ENCODE measurements around the gene BTG4. TPM values are rescaled to one million over a fixed set of nuclear protein-coding genes. Genes with fewer than 3 reads are reported as not detected.

Gene BTG4
- total and polyA plus RNA-seq, 2 of the 8 experiments (the other 6 are each of a cell fraction or from before 2014, with no cell fraction given), result 0.06 TPM; not detected in 1

- TF ChIP-seq JUN (IDR thresholded peaks at IDR 0.05; ENCODE audit: low read depth, low read length) (no peak), POLR2AphosphoS5 (IDR thresholded peaks at IDR 0.05; ENCODE audit: low read depth, low read length) (no peak), SP4 (IDR thresholded peaks at IDR 0.05; ENCODE audit: low read length) (no peak), RFX5 (IDR thresholded peaks at IDR 0.05; ENCODE audit: borderline replicate concordance, low read depth, low read length) (no peak), PHF8 (conservative IDR thresholded peaks at IDR 0.05; ENCODE audit: low read depth, low read length) (no peak), CEBPB (IDR thresholded peaks at IDR 0.05; ENCODE audit: low read depth, low read length) (no peak), SRF (IDR thresholded peaks at IDR 0.05; ENCODE audit: low read depth, low read length) (no peak), CTBP2 (IDR thresholded peaks at IDR 0.05; ENCODE audit: borderline replicate concordance, insufficient read depth, insufficient read length, low read length) (no peak), TAF7 (optimal IDR thresholded peaks at IDR 0.05; ENCODE audit: borderline replicate concordance, low read depth, low read length) (no peak), TAF1 (IDR thresholded peaks at IDR 0.05; ENCODE audit: low read depth, low read length) (no peak), MAFK (IDR thresholded peaks at IDR 0.05; ENCODE audit: low read depth, low read length) (no peak), POLR2A (IDR thresholded peaks at IDR 0.05; ENCODE audit: control extremely low read depth in 1 of 2, low read depth in 2 of 2, low read length in 2 of 2) (no peak), KDM5A (IDR thresholded peaks at IDR 0.05; ENCODE audit: low read length) (no peak), CHD2 (IDR thresholded peaks at IDR 0.05; ENCODE audit: low read length) (no peak), BCL11A (IDR thresholded peaks at IDR 0.05; ENCODE audit: low read depth in 2 of 2, low read length in 2 of 2) (no peak), GTF2F1 (IDR thresholded peaks at IDR 0.05; ENCODE audit: borderline replicate concordance, low read depth, low read length) (no peak), EP300 (IDR thresholded peaks at IDR 0.05; ENCODE audit: borderline replicate concordance in 1 of 2, low read depth in 2 of 2, low read length in 2 of 2) (no peak), POU5F1 (IDR thresholded peaks at IDR 0.05; ENCODE audit: low read depth, low read length) (no peak), SIX5 (IDR thresholded peaks at IDR 0.05; ENCODE audit: low read depth, low read length) (no peak), RXRA (IDR thresholded peaks at IDR 0.05; ENCODE audit: insufficient read depth, low read depth, low read length) (no peak), HDAC2 (IDR thresholded peaks at IDR 0.05; ENCODE audit: borderline replicate concordance in 1 of 2, low read depth in 2 of 2, low read length in 2 of 2) (no peak), TCF12 (IDR thresholded peaks at IDR 0.05; ENCODE audit: low read depth, low read length) (no peak)
- TF ChIP-seq, protein P1, sequence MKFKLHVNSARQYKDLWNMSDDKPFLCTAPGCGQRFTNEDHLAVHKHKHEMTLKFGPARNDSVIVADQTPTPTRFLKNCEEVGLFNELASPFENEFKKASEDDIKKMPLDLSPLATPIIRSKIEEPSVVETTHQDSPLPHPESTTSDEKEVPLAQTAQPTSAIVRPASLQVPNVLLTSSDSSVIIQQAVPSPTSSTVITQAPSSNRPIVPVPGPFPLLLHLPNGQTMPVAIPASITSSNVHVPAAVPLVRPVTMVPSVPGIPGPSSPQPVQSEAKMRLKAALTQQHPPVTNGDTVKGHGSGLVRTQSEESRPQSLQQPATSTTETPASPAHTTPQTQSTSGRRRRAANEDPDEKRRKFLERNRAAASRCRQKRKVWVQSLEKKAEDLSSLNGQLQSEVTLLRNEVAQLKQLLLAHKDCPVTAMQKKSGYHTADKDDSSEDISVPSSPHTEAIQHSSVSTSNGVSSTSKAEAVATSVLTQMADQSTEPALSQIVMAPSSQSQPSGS (IDR thresholded peaks at IDR 0.05; ENCODE audit: low read length), result no peak
- TF ChIP-seq, protein P2, sequence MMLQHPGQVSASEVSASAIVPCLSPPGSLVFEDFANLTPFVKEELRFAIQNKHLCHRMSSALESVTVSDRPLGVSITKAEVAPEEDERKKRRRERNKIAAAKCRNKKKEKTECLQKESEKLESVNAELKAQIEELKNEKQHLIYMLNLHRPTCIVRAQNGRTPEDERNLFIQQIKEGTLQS (IDR thresholded peaks at IDR 0.05; ENCODE audit: insufficient read depth, low read depth, low read length), result no peak
These were observed 57.5 kb downstream of the BTG4 start (continued) for GRCh38 chr11:111454561-111455192.

All from H1 (cell line).